Hematopoietic multipotent progenitor cell treated with erythropoietin and hydrocortisone succinate and interleukin-3 and kit ligand, for 15 days (in vitro differentiated cells): Measurements from ENCODE around the gene RXFP3.

Experiments
- DNase-seq: peaks from one replicate; pipeline ENCODE4 v3.0.0-alpha.2; 2015; ENCODE audit warnings: low spot score

Gene RXFP3

DNA sequence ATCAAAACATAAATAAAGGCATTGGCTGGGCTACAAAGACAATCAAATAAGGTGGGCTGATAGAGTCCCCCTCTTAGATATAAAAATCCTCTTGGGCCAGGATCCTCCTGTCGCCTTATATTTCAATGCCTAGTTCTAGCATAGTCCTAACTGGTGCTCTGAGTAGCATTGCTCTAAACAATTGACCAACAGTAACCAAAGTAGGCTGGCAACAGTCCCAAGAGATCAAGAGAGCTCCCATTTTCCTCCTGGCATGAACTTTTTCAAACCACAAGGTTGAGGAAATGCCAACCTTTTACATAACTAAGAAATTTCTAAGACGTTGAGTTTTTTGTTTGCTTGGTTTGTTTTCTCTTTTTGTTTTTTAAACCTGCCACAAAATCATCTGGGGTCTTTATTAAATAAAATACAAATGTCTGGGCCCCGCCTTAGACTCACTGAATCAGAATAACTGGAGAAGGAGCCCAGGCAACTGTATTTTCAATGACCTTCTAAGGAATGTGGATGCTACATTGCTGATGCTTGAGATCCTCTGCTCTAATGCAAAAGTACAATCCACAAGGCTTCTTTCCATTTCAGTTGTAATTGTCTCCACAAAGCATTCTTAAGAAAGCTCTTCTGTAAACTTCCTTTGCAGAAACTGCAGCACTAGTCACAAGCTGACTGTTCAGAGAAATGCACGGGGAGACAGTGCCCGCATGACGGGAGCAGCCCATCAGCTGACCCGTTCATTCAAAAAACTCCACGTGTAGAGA lies 45.4 kb downstream of the RXFP3 start:
- no peak for DNase-seq

DNA sequence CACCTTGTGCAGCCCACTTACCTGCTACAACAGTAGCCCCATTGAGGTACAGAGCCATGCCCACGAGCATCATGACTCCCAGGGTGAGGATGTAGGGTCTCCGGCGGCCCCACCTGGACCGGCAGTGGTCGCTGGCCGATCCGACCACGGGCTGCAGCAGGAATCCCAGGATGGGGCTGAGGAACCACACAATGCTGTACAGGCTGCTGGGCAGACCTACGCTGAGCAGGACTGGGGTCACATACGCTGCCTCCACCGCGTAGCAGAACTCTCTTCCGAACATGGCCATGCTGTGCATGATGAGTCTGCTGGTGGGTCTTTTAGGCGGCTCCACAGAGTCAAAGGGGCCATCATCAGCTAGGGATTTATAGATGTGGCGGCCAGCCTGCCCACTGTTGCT lies 48.0 kb downstream of the RXFP3 start:
- no peak for DNase-seq

GRCh38 chr5:33984671-33985124 lies 48.5 kb downstream of the RXFP3 start, which contains the start of gene SLC45A2:
SLC45A2 (minus strand) TSS chr5:33984693; CDS start chr5:33984583, 110 bp downstream.
- no peak for DNase-seq

GRCh38 chr5:33985447-33985846 lies 49.3 kb downstream of the RXFP3 start:
- DNase-seq, result no peak
